ENCODE results near the gene RGS7BP.
A peak's percentile ranks its signal among the peaks of the same experiment; 100 is the strongest.
"Not testable (repeated sequence)": the region's sequence is repeated elsewhere in the genome, so short reads cannot be mapped to it uniquely, and the experiment has no call there.

The RGS7BP gene

GRCh38 chr5:64505769-64506566 is at the start of gene RGS7BP:
Gene RGS7BP, plus strand, starts transcription at chr5:64506015. Its CDS starts 610 bp downstream, at chr5:64506625.
- DNase-seq = peak; percentile 1

GRCh38 chr5:64457846-64458245 is 48.0 kb upstream of the RGS7BP start:
- no peak for DNase-seq

GRCh38 chr5:64458948-64459347 is 46.9 kb upstream of the RGS7BP start:
- no peak for DNase-seq

- no peak for DNase-seq
Observed at GRCh38 chr5:64462391-64462790, 43.4 kb upstream of the RGS7BP start.

- no peak for DNase-seq
Observed at GRCh38 chr5:64486163-64486562, 19.7 kb upstream of the RGS7BP start.

- DNase-seq = no peak
Observed at GRCh38 chr5:64487283-64487682, 18.5 kb upstream of the RGS7BP start.

GRCh38 chr5:64489857-64490256 is 16.0 kb upstream of the RGS7BP start:
- DNase-seq = no peak

GRCh38 chr5:64497386-64497785 is 8.4 kb upstream of the RGS7BP start:
- no peak for DNase-seq

- no peak for DNase-seq
Observed at GRCh38 chr5:64502196-64502595, 3.6 kb upstream of the RGS7BP start.

- no peak for DNase-seq
Observed at GRCh38 chr5:64506567-64507263, 900 bp downstream of the RGS7BP start.

GRCh38 chr5:64507264-64507605 is 1.4 kb downstream of the RGS7BP start:
- DNase-seq = no peak

GRCh38 chr5:64509828-64510227 is 4.0 kb downstream of the RGS7BP start:
- DNase-seq = no peak

- DNase-seq = no peak
Observed at GRCh38 chr5:64513492-64513891, 7.7 kb downstream of the RGS7BP start.

- no peak for DNase-seq
Observed at GRCh38 chr5:64514612-64515011, 8.8 kb downstream of the RGS7BP start.

- no peak for DNase-seq
Observed at GRCh38 chr5:64516216-64516615, 10.4 kb downstream of the RGS7BP start.

GRCh38 chr5:64518793-64519192 is 13.0 kb downstream of the RGS7BP start:
- no peak for DNase-seq

GRCh38 chr5:64519263-64519662 is 13.4 kb downstream of the RGS7BP start:
- no peak for DNase-seq

- peak; percentile 47 for DNase-seq
Observed at GRCh38 chr5:64526734-64527439, 21.1 kb downstream of the RGS7BP start.

- no peak for DNase-seq
Observed at GRCh38 chr5:64530076-64530475, 24.3 kb downstream of the RGS7BP start.

GRCh38 chr5:64532212-64532611 is 26.4 kb downstream of the RGS7BP start:
- peak; percentile 11 for DNase-seq

GRCh38 chr5:64532657-64533056 is 26.8 kb downstream of the RGS7BP start:
- no peak for DNase-seq

GRCh38 chr5:64534033-64534432 is 28.2 kb downstream of the RGS7BP start:
- DNase-seq = no peak

GRCh38 chr5:64557911-64558310 is 52.1 kb downstream of the RGS7BP start:
- DNase-seq = no peak

- DNase-seq = not testable (repeated sequence)
Observed at GRCh38 chr5:64558641-64559040, 52.8 kb downstream of the RGS7BP start.
